ENCODE data around the gene TNFAIP2.
A peak's percentile ranks its signal among the peaks of the same experiment; 100 is the strongest.

TNFAIP2 gene

DNA sequence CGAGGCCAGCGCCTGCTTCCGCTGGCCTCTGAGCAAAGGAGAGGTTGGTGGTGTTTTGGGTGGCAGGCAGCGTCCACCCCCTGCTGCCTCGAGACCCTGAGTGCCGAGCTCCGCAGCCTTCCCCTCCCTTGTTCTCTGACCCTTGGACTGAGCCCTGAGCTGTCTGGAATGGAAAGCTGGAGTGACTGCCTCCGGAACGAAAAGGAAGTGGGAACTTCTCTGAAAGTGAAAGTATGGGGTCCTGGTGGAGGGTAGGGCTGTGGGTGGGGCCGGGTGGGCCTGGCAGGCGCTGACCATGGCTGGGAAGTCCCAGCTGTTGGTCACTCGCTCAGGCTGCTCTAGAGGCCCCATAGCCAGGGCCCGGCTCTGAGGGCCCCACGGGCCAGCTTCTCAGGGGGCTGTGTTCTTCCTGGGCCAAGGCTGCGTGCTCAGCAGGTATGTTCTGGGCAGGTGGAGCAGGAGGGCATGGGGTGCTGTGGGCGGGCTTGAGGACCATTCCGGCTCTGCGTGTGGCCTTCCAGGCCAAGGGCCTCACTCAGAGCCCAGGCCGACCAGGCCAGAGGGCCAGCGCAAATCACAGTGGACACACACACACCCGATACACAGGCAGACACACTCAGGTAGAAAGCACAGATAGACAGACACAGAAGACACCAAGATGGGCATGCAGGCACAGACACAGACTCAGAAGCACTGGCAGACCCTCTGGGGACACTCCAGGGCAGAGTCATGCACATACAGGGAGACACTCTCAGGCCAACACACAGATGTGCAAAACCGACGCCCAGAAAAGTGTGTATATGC is 28.7 kb upstream of the TNFAIP2 start, which contains the start of gene EXOC3L4:
TSS of gene EXOC3L4 (plus strand) at position 320 of the 804 bp plus-strand sequence. CDS start 5,495 bp downstream, outside the sequence.
- no peak for DNase-seq

DNA sequence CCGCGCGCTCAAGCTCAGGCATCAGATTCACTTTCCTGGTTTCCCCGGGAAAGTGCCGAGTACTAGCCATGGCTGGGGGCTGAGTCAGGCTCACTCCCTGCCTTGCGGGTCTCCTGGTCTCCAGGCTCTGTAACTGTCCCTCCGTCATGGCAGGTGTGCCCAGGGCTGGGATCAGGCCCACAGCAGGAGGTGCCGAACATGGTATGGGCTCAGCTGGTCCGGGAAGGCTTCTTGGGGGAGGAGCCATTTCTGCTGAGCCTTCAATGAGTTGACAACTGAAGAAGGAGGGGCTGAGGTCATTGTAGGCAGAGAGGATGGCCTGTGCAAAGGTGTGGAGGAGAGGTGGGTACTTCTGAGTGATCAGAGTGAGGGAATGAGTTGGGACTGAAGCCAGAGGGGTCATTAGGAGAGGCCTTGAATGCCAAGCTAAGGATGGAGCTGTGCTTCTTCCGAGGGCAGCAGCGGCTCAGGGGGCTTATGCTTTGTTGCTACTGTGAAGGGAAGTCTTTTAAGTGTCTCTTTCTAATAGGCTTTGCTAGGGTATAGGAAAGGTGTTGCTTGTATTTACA is 28.0 kb upstream of the TNFAIP2 start:
- DNase-seq, result no peak

DNA sequence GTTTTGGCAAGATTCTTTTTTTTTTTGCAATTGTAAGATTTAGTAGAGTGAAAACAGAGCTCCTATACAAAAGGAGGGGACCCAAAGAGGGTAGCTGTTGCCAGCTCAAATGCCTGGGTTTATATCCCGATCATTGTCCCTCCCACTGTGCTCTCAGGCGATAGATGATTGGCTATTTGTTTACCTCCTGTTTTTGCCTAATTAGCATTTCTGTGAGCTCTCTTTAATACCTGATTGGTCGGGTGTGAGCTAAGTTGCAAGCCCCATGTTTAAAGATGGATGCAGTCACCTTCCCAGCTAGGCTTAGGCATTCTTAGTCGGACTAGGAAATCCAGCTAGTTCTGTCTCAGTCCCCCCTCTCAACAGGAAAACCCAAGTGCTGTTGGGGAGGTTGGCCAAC is 26.9 kb upstream of the TNFAIP2 start:
- DNase-seq, result no peak

DNA sequence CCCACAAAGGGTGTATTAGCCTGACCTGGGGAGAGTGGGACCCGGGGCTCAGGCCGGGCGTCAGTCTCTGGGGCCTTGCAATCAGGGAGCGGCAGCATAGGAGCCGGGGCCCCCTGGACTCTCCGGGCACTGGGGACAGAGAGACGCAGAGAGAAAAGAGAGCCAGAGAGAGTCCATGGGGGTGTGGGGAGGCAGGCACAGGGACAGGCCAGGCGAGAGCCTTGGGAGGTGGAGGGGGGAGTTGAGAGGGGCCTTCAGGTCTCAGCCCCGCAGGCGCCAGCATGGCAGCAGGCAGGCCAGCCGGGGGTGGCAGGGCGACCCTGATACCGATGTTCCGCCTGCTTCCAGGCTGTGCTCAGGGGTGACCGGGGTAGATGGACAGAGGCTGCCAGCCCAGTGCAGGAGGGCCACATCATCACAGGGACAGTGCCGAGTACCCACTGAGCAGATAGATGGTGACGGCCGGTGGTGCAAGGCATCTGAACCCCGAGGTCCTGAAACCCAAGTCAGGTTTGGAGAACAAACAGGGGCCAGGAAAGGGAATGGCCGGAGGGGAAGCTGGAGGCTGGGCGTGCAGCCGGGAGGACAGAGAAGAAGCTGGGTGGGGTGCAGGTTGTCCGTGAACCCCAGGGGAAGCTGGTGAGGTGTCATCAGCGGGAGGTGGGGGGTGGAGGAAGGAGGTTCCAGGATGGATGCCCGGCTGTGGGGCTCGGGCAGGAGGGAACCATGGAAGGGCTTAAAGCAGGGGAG is 25.8 kb upstream of the TNFAIP2 start:
- DNase-seq, result no peak

DNA sequence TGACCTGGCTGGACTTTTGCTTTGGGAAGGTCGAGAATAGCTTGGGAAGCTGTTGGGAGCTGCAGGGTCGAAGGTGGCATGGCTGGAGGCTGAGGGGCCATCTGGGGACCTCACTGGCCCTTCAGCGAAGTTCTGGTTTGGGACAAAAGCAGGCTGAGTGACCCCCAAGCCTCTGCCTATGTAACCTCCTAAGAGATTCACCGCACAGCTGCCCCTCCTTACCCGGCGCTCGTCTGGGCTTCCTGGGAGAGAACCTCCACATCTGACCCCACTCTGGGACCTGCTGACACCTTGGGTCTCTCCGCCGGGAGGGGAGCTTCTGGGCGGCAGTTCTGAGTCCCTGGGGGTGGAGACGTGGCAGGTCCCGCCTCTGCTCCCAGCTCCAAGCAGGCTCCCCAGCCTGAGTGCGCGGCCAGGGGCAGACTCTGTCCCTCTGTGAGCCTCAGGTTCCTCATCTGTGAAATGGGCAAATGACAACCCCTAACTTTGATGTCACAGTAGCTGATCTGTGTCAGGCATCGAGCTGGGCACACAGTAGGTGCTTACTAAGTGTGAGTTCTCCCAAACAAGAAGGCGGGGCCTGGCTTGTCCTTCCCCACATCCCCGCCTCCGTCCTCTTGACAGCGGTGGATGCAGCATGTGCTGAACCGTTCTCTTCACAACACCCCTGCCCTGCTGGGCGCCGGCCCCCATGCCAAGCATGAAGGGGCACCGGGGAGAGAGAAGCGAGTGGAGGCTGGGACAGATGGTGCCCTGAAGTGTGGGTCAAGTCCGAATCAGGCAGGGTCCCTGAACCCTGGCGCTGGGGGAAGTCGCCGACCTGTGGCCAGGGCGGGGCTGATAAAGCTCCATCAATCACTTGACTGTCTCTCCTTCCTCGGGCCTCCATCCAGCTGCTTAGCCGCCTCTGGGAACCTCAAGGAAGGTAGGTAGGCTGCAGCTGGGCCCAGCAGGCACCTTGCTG is 25.0 kb upstream of the TNFAIP2 start:
- DNase-seq, result no peak

DNA sequence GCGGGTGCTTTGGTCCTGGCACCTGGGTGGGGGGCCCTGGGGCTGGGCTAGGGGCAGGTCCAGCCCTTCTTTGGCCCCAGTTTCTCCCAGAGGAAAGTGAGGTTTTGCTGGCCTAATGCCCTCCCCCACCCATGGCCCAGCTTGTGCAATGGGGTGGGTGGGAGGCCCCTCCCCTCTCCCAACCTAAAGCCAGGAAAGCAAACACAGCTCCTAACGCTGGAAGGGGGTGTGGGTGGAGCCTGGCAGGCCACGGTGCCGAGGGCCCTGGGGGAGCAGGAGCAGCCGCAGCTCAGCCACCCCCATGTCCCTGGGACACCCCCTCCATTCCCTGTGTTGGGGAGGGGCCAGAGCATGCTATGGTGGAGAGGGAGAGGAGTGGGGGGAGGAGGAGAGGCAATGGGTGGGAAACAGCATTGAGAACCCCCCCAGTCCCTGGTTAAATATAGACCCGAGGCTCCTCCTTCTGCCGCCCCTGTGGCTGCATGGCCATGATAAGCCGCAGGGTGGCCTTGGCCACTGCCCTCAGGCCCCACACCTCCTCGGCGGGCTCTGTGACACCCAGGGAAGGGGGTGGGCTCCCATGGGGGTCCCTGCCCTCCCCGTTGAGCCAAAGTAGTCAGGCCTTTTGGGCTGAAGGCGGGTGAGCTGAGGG is 24.1 kb upstream of the TNFAIP2 start:
- DNase-seq, result peak; percentile 52 to 82

DNA sequence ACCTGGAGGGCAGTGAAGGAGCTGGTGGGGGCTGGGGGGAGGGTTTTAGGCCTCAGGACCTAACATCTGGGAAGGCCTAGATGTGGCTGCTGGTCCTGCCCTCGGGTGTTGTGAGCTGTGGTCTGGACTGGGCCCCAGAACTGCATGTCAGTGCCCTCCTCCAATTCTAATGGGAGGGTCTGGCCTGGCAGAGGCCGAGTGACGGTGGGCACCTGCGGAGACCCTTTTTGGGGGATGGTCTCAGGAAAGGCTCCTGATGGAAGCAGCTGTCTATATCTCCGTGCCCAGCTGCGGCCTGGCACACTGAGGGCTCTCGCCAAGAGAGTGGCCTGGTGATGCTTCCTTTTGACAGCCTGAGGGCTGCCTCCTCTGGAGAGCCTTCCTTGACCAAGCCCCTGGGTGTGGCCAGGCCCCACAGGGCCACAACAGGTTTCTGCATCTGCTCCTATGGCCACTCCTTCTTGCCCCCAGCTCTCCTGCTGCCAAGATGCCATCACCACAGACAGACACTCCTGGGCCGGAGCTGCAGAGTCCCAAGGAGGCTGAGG is 23.5 kb upstream of the TNFAIP2 start:
- no peak for DNase-seq

DNA sequence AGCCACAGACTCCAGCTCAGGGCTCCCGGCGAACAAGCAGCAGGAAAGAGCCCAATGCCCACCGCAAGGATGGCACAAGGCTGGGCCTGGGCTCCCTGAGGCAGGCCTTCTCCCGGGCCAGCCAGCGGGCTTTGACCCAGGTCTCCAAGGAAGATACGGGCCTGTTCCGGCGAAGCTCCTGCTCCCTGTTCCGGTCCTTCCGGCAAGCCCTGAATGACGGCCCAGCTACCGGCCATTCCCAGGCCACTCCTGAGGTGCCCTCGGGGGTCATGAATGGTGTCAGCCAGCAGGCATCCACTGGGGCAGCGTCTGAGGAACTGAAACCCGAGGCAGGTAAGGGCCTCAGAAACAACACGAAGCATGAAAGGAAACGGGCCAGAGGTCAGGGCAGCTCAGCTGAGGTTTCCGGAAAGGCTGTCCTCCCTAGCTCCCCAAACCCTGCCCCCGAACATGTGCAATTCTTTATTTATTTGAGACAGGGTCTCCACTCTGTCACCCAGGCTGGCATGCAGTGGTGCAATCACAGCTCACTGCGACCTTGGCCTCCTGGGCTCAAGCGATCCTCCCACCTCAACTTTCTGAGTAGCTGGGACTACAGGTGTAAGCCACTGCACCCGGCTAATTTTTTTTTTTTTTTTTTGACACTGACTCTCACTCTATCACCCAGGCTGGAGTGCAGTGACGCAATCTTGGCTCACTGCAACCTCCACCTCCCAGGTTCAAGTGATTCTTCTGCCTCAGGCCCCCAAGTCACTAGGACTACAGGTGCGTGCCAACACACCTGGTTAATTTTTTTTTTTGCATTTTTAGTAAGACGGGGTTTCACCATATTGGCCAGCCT is 22.8 kb upstream of the TNFAIP2 start:
- DNase-seq, result no peak

DNA sequence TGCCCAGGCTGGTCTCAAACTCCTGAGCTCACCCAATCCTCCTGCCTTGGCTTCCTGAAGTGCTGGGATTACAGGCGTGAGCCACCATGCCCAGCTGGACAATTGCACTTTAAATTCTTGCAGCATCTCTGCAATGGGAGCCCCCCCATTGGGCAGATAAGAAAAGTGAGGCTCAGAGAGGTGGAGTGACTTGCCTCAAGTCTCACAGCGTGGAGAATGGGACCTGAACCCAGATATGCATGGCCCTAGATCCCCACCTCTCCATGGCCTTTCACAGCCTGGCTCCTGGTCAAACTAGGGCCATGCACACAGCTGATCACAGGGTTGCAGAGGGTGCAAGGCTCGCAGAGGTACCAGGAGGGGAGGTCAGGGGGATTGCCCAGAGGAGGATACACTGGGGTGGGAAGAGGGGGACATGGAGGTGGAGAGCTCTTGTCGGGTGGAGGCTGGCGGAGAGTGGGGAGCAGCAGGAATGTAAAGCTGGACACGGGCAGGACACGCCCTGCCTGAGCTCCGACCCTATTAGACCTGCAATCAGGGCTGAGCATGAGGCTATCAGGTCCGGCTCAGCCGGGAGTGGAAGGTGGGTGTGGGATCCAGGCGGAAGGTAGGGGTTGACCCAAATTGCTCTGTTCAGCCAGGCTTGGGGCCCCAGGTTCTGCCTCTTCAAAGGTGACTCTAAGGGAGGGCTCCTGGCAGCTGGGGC is 21.9 kb upstream of the TNFAIP2 start:
- DNase-seq, result no peak

DNA sequence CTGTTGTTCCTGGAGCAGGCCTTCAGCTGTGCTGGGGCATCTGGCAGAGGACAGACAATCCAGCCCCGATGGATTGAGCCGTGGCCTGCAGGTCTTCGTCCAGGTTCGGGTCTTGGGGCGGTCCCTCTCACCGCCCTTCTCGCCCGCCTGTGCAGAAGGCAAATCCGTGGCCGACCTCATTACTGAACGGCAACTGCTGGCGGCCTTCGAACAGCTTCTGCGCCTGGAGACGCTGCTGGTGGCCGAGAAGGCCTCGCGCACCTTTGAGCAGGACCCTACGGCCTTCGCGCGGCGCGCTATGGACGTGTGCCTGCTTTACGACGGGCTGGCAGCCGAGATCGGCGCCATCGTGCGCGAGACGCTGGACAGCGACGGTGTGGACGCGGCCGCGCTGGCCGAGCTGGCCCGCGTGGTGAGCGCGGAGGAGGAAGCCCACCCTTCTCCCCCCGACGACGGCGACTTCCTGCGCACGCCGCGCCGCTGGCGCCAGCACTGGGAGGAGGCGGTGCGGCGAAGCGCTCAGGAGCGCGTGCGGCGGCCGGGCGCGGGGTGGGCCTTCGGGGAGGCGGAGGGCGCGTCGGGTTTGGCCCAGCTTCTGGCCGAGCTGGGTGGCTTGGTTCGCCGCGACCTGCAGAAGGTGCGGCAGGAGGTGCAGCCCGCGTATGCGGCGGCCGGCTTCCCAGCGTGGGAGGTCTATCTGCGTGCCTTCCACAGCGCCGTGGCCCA is 21.1 kb upstream of the TNFAIP2 start:
- no peak for DNase-seq

DNA sequence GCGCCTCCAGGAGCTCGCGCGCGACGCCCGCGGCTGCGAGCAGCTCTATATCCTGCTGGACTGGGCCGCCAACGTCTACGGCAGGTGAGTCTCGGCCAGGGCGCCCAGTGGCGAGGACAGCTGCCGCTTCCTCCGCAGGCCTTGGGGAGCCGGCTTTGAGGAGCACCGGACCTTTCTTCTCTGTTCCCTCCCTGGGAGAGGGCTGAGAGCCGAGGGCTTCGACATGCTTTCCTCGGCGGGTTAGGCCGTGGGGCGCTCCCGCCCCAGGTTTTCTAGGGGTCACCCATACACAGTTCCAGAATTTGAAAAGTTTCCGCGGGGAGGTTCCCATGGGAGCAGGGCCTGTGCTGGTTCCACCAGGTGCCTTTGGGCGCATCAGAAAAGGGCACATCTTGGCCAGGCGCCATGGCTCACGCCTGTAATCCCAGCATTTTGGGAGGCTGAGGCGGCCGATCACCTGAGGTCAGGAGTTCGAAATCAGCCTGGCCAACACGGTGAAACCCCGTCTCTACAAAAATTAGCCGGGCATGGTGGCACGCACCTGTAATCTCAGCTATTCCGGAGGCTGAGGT is 20.5 kb upstream of the TNFAIP2 start:
- DNase-seq, result no peak

DNA sequence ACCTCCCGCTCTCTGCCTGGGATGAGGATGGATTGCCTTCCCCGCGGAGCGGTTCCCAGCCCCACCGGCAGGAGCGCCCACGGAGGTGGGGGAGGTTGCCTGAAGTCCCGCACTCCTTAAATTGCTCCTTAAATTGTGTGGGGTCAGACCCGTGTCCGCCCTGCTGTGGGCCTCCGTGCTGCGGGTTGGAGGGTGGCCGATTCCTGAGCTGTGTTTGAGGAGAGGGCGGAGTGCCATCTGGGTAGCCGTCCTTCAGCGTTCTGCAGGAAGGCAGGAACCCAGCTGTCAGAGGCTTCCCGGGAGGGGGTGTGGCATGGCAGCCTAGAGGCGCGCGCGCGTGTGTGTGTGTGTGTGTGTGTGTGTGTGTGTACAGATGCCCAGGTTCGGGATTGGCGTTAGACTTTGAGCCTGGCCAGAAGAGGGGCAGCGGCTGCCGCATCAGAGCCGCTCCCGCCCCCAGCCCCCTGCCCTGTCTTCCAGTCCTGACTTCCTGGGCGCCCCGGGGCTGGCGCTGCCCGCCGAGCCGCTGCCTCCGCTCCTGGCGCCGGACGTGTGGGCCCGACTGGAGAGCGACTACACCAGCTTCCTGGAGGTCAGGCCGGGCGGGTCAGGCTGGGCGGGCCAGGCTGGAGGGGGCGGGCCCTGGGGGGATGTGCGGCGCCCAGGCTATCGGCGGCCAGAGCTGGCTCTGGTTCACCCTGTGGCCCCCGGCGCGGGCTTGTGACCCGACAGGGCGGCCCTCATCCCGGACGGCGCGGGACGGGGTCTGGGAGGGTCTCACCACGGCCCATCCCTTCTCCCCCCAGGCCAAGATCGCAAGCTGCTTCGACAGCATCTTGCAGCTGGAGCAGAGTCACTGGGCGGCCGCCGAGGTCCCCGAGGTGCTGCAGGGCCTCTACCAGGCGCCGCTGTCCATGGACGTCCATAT is 19.5 kb upstream of the TNFAIP2 start:
- DNase-seq, result peak; percentile 54 to 90

DNA sequence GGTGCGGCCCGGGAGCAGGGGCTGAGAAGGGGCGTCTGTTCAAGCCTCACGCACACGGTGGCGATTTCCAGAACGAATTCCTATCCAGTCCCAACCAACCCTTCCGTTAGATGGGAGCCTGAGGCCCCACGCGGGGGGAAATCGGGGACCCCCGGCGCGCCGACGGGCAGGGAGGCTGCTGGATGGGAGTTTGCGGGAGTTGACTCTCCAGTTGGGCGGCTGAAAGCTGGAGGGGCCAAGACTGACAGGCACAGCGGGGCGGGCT is 18.9 kb upstream of the TNFAIP2 start:
- no peak for DNase-seq

DNA sequence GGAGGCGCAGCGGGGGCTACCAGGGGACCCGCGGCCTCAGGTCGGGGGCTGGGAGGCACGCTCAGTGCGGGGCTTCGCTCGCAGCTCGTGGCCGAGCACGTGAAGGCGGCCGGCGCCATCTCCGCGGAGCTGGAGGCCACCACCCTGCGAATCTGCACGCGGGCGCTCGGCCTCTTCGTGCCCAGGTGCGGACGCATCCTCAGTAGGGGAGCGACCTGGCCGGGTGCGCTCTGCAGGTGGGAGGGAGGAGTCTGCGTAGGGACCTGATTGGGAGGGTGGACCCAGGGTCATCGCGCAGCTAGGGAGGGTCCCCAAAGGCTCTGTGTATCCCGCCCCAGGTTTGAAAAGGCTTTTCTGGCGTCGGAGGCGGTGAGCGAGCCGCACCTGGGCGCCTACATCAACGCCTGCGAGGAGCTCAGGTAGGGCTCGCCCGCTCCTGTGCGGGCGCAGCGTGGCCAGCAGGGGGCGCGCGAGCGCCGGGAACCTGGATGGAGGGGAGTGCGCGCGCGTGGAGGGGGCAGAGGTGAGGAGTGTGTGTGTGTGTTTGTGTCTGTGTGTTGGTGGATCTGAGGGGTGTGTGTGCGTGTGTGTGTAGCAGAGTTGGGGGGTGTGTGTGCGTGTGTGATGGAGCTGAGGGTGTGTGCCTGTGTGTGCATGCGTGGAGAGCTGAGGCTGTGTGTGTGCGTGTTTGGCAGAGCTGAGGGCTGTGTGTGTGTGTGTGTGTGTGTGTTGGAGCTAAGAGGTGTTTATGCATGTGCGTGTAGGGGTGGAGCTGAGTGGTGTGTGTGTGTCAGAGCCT is 18.4 kb upstream of the TNFAIP2 start:
- DNase-seq, result peak; percentile 59 to 93

DNA sequence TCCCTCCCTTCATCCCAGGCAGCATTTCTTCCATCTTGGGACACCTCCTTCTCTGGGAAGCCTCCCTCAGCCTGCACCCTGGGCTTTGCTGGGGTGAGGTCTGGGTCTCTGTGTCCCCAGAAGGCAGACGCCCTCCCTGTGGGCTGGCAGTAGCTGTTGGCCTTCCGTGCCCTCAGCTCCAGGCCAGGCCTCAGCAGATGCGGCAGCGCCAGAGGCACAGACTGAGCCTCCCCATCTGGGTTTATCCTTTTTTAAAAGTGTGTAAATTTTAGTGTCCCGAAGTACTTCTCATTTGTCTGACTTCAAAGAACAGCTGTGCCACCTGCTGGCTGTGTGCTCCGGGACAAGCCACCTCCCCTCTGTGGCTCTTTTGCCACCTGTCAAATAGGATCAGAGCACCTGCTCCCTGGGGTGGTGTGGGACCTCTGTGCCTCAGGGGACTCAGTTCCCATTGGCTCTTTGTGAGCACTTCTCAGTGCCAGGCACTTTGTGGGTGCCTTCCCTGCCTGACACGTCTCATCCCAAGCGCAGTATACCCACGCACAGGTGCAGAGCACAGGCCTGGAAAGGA is 17.6 kb upstream of the TNFAIP2 start:
- DNase-seq, result peak; percentile 33 to 72

DNA sequence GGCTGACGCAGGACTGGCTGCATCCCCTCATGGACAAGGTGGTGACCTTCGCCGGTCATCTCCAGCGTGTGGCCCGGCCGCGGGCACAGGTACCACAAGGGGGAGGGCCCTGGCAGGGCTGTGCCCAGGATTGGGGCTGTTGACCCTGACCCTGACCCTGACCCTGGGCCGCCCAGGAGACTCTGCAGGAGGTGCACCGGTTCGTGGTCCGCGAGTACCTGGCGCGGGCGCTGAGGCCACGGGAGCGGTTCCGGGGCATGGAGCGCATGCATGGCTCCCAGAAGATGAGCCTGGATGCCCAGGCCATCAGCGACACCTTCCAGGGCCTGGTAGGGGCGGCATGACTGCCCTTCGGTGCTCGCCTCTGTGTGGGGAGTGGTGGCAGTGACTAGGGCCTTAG is 15.8 kb upstream of the TNFAIP2 start:
- no peak for DNase-seq

Measured in NCI-H526 (cell line).